WTC11 (cell line): ENCODE results near the gene MAML2. TPM values are rescaled to one million over a fixed set of nuclear protein-coding genes. Genes with fewer than 3 reads are reported as not detected.

Source experiments
- ATAC-seq: fragments of 200-7000 bp; cut with Tn5 transposase; 2 replicates; pipeline ENCODE4 v1.10.0; 2021; ENCODE audit warnings: mild to moderate bottlenecking, moderate library complexity
- CTCF ChIA-PET: fragments of 300-600 bp; sonication (Branson Sonifier 250); formaldehyde crosslinking; loops from one replicate; lab custom pipeline; 2021; ENCODE audit warnings: antibody characterized with exemption; lab: Charles Lee
- POLR2A ChIA-PET: fragments of 350-600 bp; sonication (Branson Sonifier 250); formaldehyde crosslinking; loops from one replicate; lab custom pipeline; 2021; ENCODE audit warnings: antibody characterized with exemption; lab: Charles Lee
- DNase-seq: peaks from one replicate; pipeline ENCODE4 v3.0.0; 2021; ENCODE audit warnings: low spot score
- H3K27ac Mint-ChIP-seq: 2 replicates; pipeline ENCODE4 v1.8.0; 2021; ENCODE audit warnings: mixed read lengths
- H3K27me3 Mint-ChIP-seq: 2 replicates; pipeline ENCODE4 v1.8.0; 2021; ENCODE audit warnings: low read depth, mild to moderate bottlenecking, moderate library complexity, mixed read lengths
- H3K36me3 Mint-ChIP-seq: 2 replicates; pipeline ENCODE4 v1.8.0; 2021; ENCODE audit warnings: mixed read lengths
- H3K4me1 Mint-ChIP-seq: 2 replicates; pipeline ENCODE4 v1.8.0; 2022; ENCODE audit warnings: mixed read lengths
- H3K4me3 Mint-ChIP-seq: 2 replicates; pipeline ENCODE4 v1.8.0; 2021; ENCODE audit warnings: mild to moderate bottlenecking, moderate library complexity, mixed read lengths
- H3K9me3 Mint-ChIP-seq: 2 replicates; pipeline ENCODE4 v1.8.0; 2021; ENCODE audit warnings: mixed read lengths
- ARID4B ChIP-seq: sonication (generic); formaldehyde crosslinking; IDR thresholded peaks from 2 replicates; pipeline ENCODE4 v1.8.0; 2023; ENCODE audit warnings: missing genetic modification reagents, mild to moderate bottlenecking, borderline replicate concordance
- FOXK1 ChIP-seq: sonication (generic); formaldehyde crosslinking; IDR thresholded peaks from 2 replicates; pipeline ENCODE4 v1.8.0; 2022; ENCODE audit warnings: mild to moderate bottlenecking, moderate library complexity, missing genetic modification reagents
- GTF2I ChIP-seq: fragments of 250-450 bp; sonication (Bioruptor Pico); conservative IDR thresholded peaks from 2 replicates; pipeline ENCODE4 v1.4.0; 2021; ENCODE audit warnings: mild to moderate bottlenecking
- HMGA2 ChIP-seq: fragments of 250-450 bp; sonication (Bioruptor Pico); IDR thresholded peaks from 2 replicates; pipeline ENCODE4 v1.4.0; 2021; ENCODE audit warnings: mild to moderate bottlenecking, moderate library complexity
- IRF2 ChIP-seq: sonication (generic); formaldehyde crosslinking; IDR thresholded peaks from 2 replicates; pipeline ENCODE4 v1.8.0; 2022; ENCODE audit warnings: low read depth, missing genetic modification reagents, borderline replicate concordance
- NFATC4 ChIP-seq: fragments of 250-450 bp; sonication (Bioruptor Pico); IDR thresholded peaks from 2 replicates; pipeline ENCODE4 v1.9.0; 2021; ENCODE audit warnings: mild to moderate bottlenecking
- NFE2L1 ChIP-seq: sonication (generic); formaldehyde crosslinking; IDR thresholded peaks from 2 replicates; pipeline ENCODE4 v1.8.1; 2023; ENCODE audit warnings: missing genetic modification reagents
- NFYB ChIP-seq: sonication (generic); formaldehyde crosslinking; conservative IDR thresholded peaks from 2 replicates; pipeline ENCODE4 v1.8.0; 2022; ENCODE audit warnings: low read depth, missing genetic modification reagents
- NR1H2 ChIP-seq: sonication (generic); formaldehyde crosslinking; IDR thresholded peaks from 2 replicates; pipeline ENCODE4 v1.9.0; 2021; ENCODE audit warnings: mild to moderate bottlenecking, moderate library complexity, missing genetic modification reagents
- RELA ChIP-seq: sonication (generic); formaldehyde crosslinking; IDR thresholded peaks from 2 replicates; pipeline ENCODE4 v1.8.1; 2022; ENCODE audit warnings: missing genetic modification reagents, mild to moderate bottlenecking, borderline replicate concordance
- RORB ChIP-seq: fragments of 250-450 bp; sonication (Bioruptor Pico); IDR thresholded peaks from 2 replicates; pipeline ENCODE4 v1.9.0; 2021; ENCODE audit warnings: mild to moderate bottlenecking
- SMAD4 ChIP-seq: sonication (generic); formaldehyde crosslinking; IDR thresholded peaks from 2 replicates; pipeline ENCODE4 v1.8.0; 2022; ENCODE audit warnings: mild to moderate bottlenecking, missing genetic modification reagents
- TCF7 ChIP-seq: sonication (generic); formaldehyde crosslinking; IDR thresholded peaks from 2 replicates; pipeline ENCODE4 v1.8.0; 2022; ENCODE audit warnings: mild to moderate bottlenecking, low read depth, missing genetic modification reagents, moderate library complexity
- TEAD4 ChIP-seq: sonication (generic); formaldehyde crosslinking; IDR thresholded peaks from 2 replicates; pipeline ENCODE4 v1.8.0; 2022; ENCODE audit warnings: mild to moderate bottlenecking, missing genetic modification reagents
- USF2 ChIP-seq: sonication (generic); formaldehyde crosslinking; IDR thresholded peaks from 2 replicates; pipeline ENCODE4 v1.8.1; 2023; ENCODE audit warnings: mild to moderate bottlenecking, missing genetic modification reagents, moderate library complexity
- ZNF512 ChIP-seq: sonication (generic); formaldehyde crosslinking; IDR thresholded peaks from 2 replicates; pipeline ENCODE4 v1.8.1; 2022; ENCODE audit warnings: missing genetic modification reagents, borderline replicate concordance
- ZNF671 ChIP-seq: fragments of 250-450 bp; sonication (Bioruptor Pico); IDR thresholded peaks from 2 replicates; pipeline ENCODE4 v1.8.0; 2021; ENCODE audit warnings: mild to moderate bottlenecking
- total RNA-seq: library from RNA; stranded (reverse); gene quantifications from 3 replicates; pipeline ENCODE4 v1.2.3, GENCODE V29; 2021
- TF ChIP-seq, protein P1 (sequence below): fragments of 250-450 bp; sonication (Bioruptor Pico); conservative IDR thresholded peaks from 2 replicates; pipeline ENCODE4 v1.9.0; 2021; ENCODE audit warnings: mild to moderate bottlenecking
- TF ChIP-seq, protein P2 (sequence below): fragments of 250-450 bp; sonication (Bioruptor Pico); IDR thresholded peaks from 2 replicates; pipeline ENCODE4 v1.8.0; 2021; ENCODE audit warnings: mild to moderate bottlenecking
- TF ChIP-seq, protein P3 (sequence below): sonication (generic); formaldehyde crosslinking; IDR thresholded peaks from 2 replicates; pipeline ENCODE4 v1.8.0; 2022; ENCODE audit warnings: mild to moderate bottlenecking, missing genetic modification reagents

Gene MAML2
- total RNA-seq, 1 experiment from 2014 or later: 8.1 TPM

DNA sequence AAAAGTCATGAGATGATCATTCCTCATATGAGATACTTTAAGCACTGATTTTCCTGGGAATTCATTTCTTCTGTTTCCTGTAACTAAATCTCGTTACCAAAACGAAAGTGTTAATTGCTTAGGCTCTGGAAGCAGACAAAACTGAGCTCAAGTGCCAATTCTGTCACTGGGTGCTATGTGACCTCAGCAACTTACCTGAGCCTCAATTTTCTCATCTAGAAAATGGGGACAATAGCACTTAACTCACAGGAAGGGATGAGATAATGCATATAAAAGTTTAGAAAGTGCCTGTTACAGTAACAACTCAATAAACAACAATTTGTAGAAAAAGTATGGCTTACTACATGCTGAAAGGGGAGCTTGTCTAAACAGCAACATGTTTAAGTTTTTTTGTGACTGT, 248.8 kb downstream of the MAML2 start:
- POLR2A ChIA-PET: no interaction called here

DNA sequence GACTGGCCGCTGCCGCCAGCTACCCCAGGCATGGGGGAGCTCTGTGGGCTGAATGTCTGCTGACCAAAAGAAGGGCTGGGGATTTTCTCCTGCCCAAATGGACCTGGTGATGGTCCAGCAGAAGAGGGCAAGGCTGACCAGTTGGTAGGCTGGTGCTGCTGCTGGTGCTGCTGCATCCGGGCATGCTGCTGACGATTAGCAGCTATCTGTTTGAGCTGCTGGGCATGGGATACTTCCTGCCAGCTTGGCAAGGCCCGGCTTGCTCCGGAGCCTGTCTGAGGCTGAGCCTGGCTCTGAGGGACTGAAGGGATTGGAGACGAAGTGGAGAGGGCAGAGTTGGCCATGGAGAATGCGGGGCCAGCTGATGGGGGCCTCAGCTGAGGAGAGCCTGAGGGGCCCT, 250.5 kb downstream of the MAML2 start:
- Mint-ChIP-seq H3K9me3 (no peaks in the 10 kb centered on the region), H3K27ac (no peak overlapping the region), H3K4me1 (peaks cover 22% of the 10 kb centered on the region), H3K27me3 (no peaks in the 10 kb centered on the region), H3K4me3 (no peak overlapping the region), H3K36me3 (no peaks in the 10 kb centered on the region)
- ChIA-PET CTCF (interaction anchor here (1.0 to 2.2 kb wide), 2 partner anchors 249 to 251 kb away, joined by 4 to 15 read pairs; partner anchors contain the start of gene MAML2), POLR2A (interaction anchor here (0.8 kb wide), 1 partner anchor 251 kb away, joined by 4 read pairs; the partner anchor contains the start of gene MAML2)
- no peak for DNase-seq
- ATAC-seq: no peak
- TF ChIP-seq, protein P1, sequence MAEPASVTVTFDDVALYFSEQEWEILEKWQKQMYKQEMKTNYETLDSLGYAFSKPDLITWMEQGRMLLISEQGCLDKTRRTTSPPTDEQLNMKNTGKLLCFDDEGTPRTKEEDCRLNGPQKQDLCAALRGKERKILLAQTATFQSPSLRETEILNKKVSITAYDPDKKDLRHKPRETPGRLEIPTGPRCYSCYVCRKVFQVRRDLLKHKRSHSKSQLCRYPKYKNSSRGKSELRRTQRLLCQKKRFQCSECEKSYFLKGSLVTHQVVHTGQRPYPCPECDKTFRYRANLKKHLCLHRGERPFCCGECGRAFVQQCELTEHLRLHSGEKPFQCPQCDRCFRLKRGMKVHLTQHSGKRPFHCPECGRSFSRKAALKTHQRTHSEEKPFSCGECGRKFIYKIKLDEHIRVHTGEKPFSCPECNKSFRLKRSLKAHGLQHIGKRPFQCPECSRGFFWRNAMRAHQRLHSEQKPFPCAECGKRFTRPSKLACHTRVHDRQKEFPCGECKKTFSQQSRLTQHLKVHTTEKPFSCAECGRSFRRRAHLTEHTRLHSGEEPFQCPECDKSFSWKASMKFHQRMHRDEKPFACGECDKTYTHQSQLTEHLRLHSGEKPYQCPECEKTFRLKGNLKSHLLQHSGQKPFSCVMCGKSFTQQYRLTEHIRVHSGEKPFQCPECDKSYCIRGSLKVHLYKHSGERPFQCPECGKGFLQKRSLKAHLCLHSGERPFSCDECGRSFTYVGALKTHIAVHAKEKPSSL (CRISPR knock-in tag): no peak
- TF ChIP-seq NFYB (CRISPR knock-in tag) (no peak), NFE2L1 (CRISPR knock-in tag) (no peak), RELA (no peak), NFATC4 (no peak), TCF7 (CRISPR knock-in tag) (no peak), FOXK1 (CRISPR knock-in tag) (no peak), USF2 (CRISPR knock-in tag) (no peak), ZNF512 (CRISPR knock-in tag) (no peak), ARID4B (no peak), SMAD4 (CRISPR knock-in tag) (no peak), IRF2 (CRISPR knock-in tag) (no peak), HMGA2 (CRISPR knock-in tag) (no peak), NR1H2 (no peak), RORB (CRISPR knock-in tag) (no peak)
- TF ChIP-seq, protein P2, sequence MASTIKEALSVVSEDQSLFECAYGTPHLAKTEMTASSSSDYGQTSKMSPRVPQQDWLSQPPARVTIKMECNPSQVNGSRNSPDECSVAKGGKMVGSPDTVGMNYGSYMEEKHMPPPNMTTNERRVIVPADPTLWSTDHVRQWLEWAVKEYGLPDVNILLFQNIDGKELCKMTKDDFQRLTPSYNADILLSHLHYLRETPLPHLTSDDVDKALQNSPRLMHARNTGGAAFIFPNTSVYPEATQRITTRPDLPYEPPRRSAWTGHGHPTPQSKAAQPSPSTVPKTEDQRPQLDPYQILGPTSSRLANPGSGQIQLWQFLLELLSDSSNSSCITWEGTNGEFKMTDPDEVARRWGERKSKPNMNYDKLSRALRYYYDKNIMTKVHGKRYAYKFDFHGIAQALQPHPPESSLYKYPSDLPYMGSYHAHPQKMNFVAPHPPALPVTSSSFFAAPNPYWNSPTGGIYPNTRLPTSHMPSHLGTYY (CRISPR knock-in tag): no peak
- TF ChIP-seq, protein P3, sequence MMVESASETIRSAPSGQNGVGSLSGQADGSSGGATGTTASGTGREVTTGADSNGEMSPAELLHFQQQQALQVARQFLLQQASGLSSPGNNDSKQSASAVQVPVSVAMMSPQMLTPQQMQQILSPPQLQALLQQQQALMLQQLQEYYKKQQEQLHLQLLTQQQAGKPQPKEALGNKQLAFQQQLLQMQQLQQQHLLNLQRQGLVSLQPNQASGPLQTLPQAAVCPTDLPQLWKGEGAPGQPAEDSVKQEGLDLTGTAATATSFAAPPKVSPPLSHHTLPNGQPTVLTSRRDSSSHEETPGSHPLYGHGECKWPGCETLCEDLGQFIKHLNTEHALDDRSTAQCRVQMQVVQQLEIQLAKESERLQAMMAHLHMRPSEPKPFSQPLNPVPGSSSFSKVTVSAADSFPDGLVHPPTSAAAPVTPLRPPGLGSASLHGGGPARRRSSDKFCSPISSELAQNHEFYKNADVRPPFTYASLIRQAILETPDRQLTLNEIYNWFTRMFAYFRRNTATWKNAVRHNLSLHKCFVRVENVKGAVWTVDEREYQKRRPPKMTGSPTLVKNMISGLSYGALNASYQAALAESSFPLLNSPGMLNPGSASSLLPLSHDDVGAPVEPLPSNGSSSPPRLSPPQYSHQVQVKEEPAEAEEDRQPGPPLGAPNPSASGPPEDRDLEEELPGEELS: no peak

More for the DNA sequence above, 248.8 kb downstream of the MAML2 start:
- Mint-ChIP-seq H3K27me3 (no peaks in the 10 kb centered on the region), H3K4me1 (peaks cover 37% of the 10 kb centered on the region), H3K27ac (no peak overlapping the region), H3K4me3 (no peak overlapping the region), H3K36me3 (no peaks in the 10 kb centered on the region), H3K9me3 (no peaks in the 10 kb centered on the region)
- DNase-seq (no peak), ATAC-seq (no peak)
- TF ChIP-seq GTF2I (CRISPR knock-in tag) (no peak), TEAD4 (CRISPR knock-in tag) (no peak), ZNF512 (CRISPR knock-in tag) (no peak), ZNF671 (CRISPR knock-in tag) (no peak)
- CTCF ChIA-PET: no interaction called here
